SK-N-SH (cell line): ENCODE data around the gene AVPR2. TPM values are rescaled to one million over a fixed set of nuclear protein-coding genes. Genes with fewer than 3 reads are reported as not detected.

Experiments used
- CTCF ChIA-PET: fragments of 300-600, 350-600 bp; formaldehyde crosslinking; extraction: SDS; loops from one replicate; lab custom pipeline; 2021; lab: Yijun Ruan, JAX
- POLR2A ChIA-PET: fragments of 350-600 bp; sonication (Branson Sonifier 250); formaldehyde crosslinking; extraction: SDS; loops from one replicate; lab custom pipeline; 2020; ENCODE audit warnings: antibody characterized with exemption, inconsistent platforms; lab: Yijun Ruan, JAX
- DNase-seq: peaks from one replicate; pipeline ENCODE4 v3.0.0; 2012
- H2AFZ ChIP-seq: fragments of 200-600 bp; sonication (generic); 2 replicates; pipeline ENCODE4 v1.8.1; 2016; ENCODE audit warnings: antibody characterized with exemption, mild to moderate bottlenecking, low read depth
- H3F3A ChIP-seq: fragments of 200-600 bp; sonication (generic); replicated peaks from 2 replicates; pipeline ENCODE3; 2016; ENCODE audit warnings: antibody characterized with exemption, mild to moderate bottlenecking; ENCODE audit not compliant: insufficient read depth
- H3K27ac ChIP-seq, 2 experiments: fragments of 200-500 bp in 1 of 2; fragments of 200-600 bp in 1 of 2; sonication (Bioruptor generic) in 1 of 2; sonication (generic), shearing (Covaris generic) in 1 of 2; 2 replicates each; pipeline versions ENCODE4 v1.5.1 to v1.6.1; 2014 to 2016; ENCODE audit warnings: low read depth in 2 of 2, inconsistent platforms in 1 of 2, low read length in 1 of 2, mild to moderate bottlenecking in 1 of 2, mixed read lengths in 1 of 2
- H3K27me3 ChIP-seq: fragments of 200-600 bp; sonication (generic), shearing (Covaris generic); 2 replicates; pipeline ENCODE4 v1.6.1; 2016; ENCODE audit warnings: mixed run types; ENCODE audit not compliant: insufficient read depth
- H3K36me3 ChIP-seq, 2 experiments: fragments of 200-500 bp in 1 of 2; fragments of 200-600 bp in 1 of 2; sonication (Bioruptor generic) in 1 of 2; sonication (generic) in 1 of 2; replicated peaks in 1 of 2; 2 replicates each; pipeline versions ENCODE3 to v1.5.1; 2014 to 2016; ENCODE audit warnings: low read length in 1 of 2, mild to moderate bottlenecking in 1 of 2; ENCODE audit not compliant: insufficient read depth in 2 of 2, control insufficient read depth in 1 of 2
- H3K4me1 ChIP-seq, 2 experiments: fragments of 200-500 bp in 1 of 2; fragments of 200-600 bp in 1 of 2; sonication (Bioruptor generic) in 1 of 2; sonication (generic), shearing (Covaris generic) in 1 of 2; 2 replicates each; pipeline versions ENCODE4 v1.5.1 to v1.6.1; 2014 to 2016; ENCODE audit warnings: low read depth in 1 of 2, low read length in 1 of 2, mixed run types in 1 of 2; ENCODE audit not compliant: insufficient read depth in 2 of 2, control insufficient read depth in 1 of 2
- H3K4me2 ChIP-seq: fragments of 200-600 bp; sonication (generic), shearing (Covaris generic); 2 replicates; pipeline ENCODE4 v1.6.1; 2017; ENCODE audit warnings: mixed run types
- H3K4me3 ChIP-seq, 2 experiments: fragments of 200-500 bp in 1 of 2; fragments of 200-600 bp in 1 of 2; sonication (Bioruptor generic) in 1 of 2; sonication (generic), shearing (Covaris generic) in 1 of 2; 2 replicates each; pipeline versions ENCODE4 v1.5.1 to v1.8.1; 2014 to 2016; ENCODE audit warnings: low read depth in 2 of 2, inconsistent platforms in 1 of 2, low read length in 1 of 2, mild to moderate bottlenecking in 1 of 2, mixed read lengths in 1 of 2, moderate library complexity in 1 of 2
- H3K79me2 ChIP-seq: fragments of 200-600 bp; sonication (generic); 2 replicates; pipeline ENCODE4 v1.8.1; 2017; ENCODE audit warnings: mild to moderate bottlenecking; ENCODE audit not compliant: insufficient read depth
- H3K9ac ChIP-seq: fragments of 200-600 bp; sonication (generic); 2 replicates; pipeline ENCODE4 v1.6.1; 2017; ENCODE audit warnings: mixed run types
- H3K9me2 ChIP-seq: fragments of 200-600 bp; sonication (generic); 2 replicates; pipeline ENCODE4 v1.6.1; 2017; ENCODE audit warnings: mixed run types
- H3K9me3 ChIP-seq: fragments of 200-600 bp; sonication (generic); 2 replicates; pipeline ENCODE4 v1.6.1; 2017; ENCODE audit warnings: mixed run types, mild to moderate bottlenecking, moderate library complexity
- H4K20me1 ChIP-seq: fragments of 200-600 bp; sonication (generic); 2 replicates; pipeline ENCODE4 v1.6.1; 2017; ENCODE audit warnings: mild to moderate bottlenecking, mixed run types; ENCODE audit not compliant: insufficient read depth
- EZH2phosphoT487 ChIP-seq: fragments of 200-600 bp; sonication (generic); IDR thresholded peaks from 2 replicates; pipeline ENCODE4 v1.6.1; 2017; ENCODE audit warnings: low read depth, mixed run types, mild to moderate bottlenecking, antibody characterized with exemption, moderate library complexity, borderline replicate concordance
- FOXM1 ChIP-seq: IDR thresholded peaks from 2 replicates; pipeline ENCODE4 v1.4.0; 2012; ENCODE audit warnings: low read depth, mild to moderate bottlenecking
- GABPA ChIP-seq: IDR thresholded peaks from 2 replicates; pipeline ENCODE4 v1.4.0; 2012; ENCODE audit warnings: low read depth, mild to moderate bottlenecking
- MXI1 ChIP-seq: IDR thresholded peaks from 2 replicates; pipeline ENCODE4 v1.6.1; 2012; ENCODE audit warnings: mild to moderate bottlenecking, low read depth, low read length, improper control_type of control experiment
- NRF1 ChIP-seq: IDR thresholded peaks from 2 replicates; pipeline ENCODE4 v1.6.1; 2012; ENCODE audit warnings: low read depth, mild to moderate bottlenecking, low read length
- PBX3 ChIP-seq: IDR thresholded peaks from 2 replicates; pipeline ENCODE4; 2012
- RAD21 ChIP-seq: IDR thresholded peaks from 2 replicates; pipeline ENCODE4 v1.6.1; 2012; ENCODE audit warnings: mild to moderate bottlenecking, low read length
- RCOR1 ChIP-seq: fragments of 150-350 bp; IDR thresholded peaks from 2 replicates; pipeline ENCODE4 v1.6.1; 2017; ENCODE audit warnings: antibody characterized with exemption, low read length
- SIN3A ChIP-seq: IDR thresholded peaks from 2 replicates; pipeline ENCODE4 v1.6.1; 2012; ENCODE audit warnings: low read depth, mild to moderate bottlenecking, low read length, moderate library complexity, borderline replicate concordance
- SMC3 ChIP-seq: IDR thresholded peaks from 2 replicates; pipeline ENCODE4 v1.6.1; 2012; ENCODE audit warnings: low read depth, low read length, improper control_type of control experiment
- TAF1 ChIP-seq: IDR thresholded peaks from 2 replicates; pipeline ENCODE4 v1.6.1; 2012; ENCODE audit warnings: low read depth, mild to moderate bottlenecking, low read length, moderate library complexity, borderline replicate concordance
- TCF12 ChIP-seq: IDR thresholded peaks from 2 replicates; pipeline ENCODE4 v1.4.0; 2012
- ZBTB33 ChIP-seq: IDR thresholded peaks from 2 replicates; pipeline ENCODE4 v1.4.0; 2012; ENCODE audit warnings: low read depth, borderline replicate concordance
- WGBS: methylation state at CpG from one replicate; pipeline ENCODE4 v1.1.6; 2017; ENCODE audit warnings: low lambda C conversion rate; 5-methylcytosine and 5-hydroxymethylcytosine counted together
- polyA plus RNA-seq, 3 experiments: library from polyadenylated mRNA; depleted of rRNA; stranded (reverse); fragments of >200 nt; gene quantifications; 2 replicates each; pipeline ENCODE4 v1.2.3, GENCODE V29; 2012

The AVPR2 gene
- polyA plus RNA-seq, 1 of the 3 experiments (the other 2 are of a cell fraction): not detected

GRCh38 chrX:153878969-153879653, 25.4 kb upstream of the AVPR2 start:
- Histone ChIP-seq H3K9me2 (no peaks in the 10 kb centered on the region), H3K4me2 (no peak overlapping the region), H3K9me3 (no peaks in the 10 kb centered on the region), H3K4me3 (no peak overlapping the region; a peak in 1 of 4 replicates), H3K4me1 (peaks cover 0 to 49% of the 10 kb centered on the region in 2 experiments; a peak in 1 of 4 replicates), H4K20me1 (peaks cover 7% of the 10 kb centered on the region; the same call in 1 of the 2 replicates), H3K79me2 (no peaks in the 10 kb centered on the region), H3K9ac (no peak overlapping the region), H2AFZ (no peak overlapping the region), H3F3A (no peaks in the 10 kb centered on the region), H3K27me3 (peaks cover 21% of the 10 kb centered on the region), H3K27ac (peak overlapping the region in 1 of 2 experiments; percentile 87; a peak in 2 of 4 replicates), H3K36me3 (no peaks in the 10 kb centered on the region)
- ChIA-PET CTCF (interaction anchor here (0.9 to 2.3 kb wide), 4 partner anchors 43 to 67 kb away, joined by 3 to 8 read pairs (median 5); no protein-coding TSS in a partner anchor), POLR2A (interaction anchor here (0.6 to 2.7 kb wide), 7 partner anchors 12 to 85 kb away, joined by 3 to 9 read pairs (median 5); partner anchors contain the start of genes IDH3G and SSR4)
- TF ChIP-seq MXI1 (0 out of 2 replicates have a peak, but pooled peaks have one; percentile 22), EZH2phosphoT487 (no peak), TAF1 (no peak), NRF1 (peak; percentile 50; the same call in 1 of the 2 replicates), SMC3 (no peak), TCF12 (no peak), SIN3A (no peak), GABPA (no peak), ZBTB33 (no peak), RCOR1 (no peak), PBX3 (no peak), FOXM1 (no peak), RAD21 (peak; percentile 10; the same call in 1 of the 2 replicates)
- DNase-seq: peak; percentile 81
- WGBS: 17% methylated on average over 28 of the region's 28 CpGs
